K562 (cell line): ENCODE results near the gene SAE1. TPM values are rescaled to one million over a fixed set of nuclear protein-coding genes. Genes with fewer than 3 reads are reported as not detected.

Experiments used
- C11orf30 ChIP-seq: fragments of 450-650 bp; IDR thresholded peaks from 2 replicates; pipeline ENCODE4 v1.6.1; 2016; ENCODE audit warnings: low read depth, mild to moderate bottlenecking
- E2F8 ChIP-seq: fragments of 450-650 bp; IDR thresholded peaks from 2 replicates; pipeline ENCODE4 v1.7.1; 2018; ENCODE audit warnings: mild to moderate bottlenecking, low read depth; ENCODE audit not compliant: partially characterized antibody
- GABPB1 ChIP-seq: sonication (generic); formaldehyde crosslinking; IDR thresholded peaks from 2 replicates; pipeline ENCODE4 v1.8.0; 2022; ENCODE audit warnings: mild to moderate bottlenecking, missing genetic modification reagents
- HLTF ChIP-seq: fragments of 450-650 bp; IDR thresholded peaks from 2 replicates; pipeline ENCODE4 v1.6.1; 2016
- MAFF ChIP-seq: IDR thresholded peaks from 2 replicates; pipeline ENCODE4 v1.6.1; 2012; ENCODE audit warnings: low read length, improper control_type of control experiment
- MEIS2 ChIP-seq: fragments of 450-650 bp; IDR thresholded peaks from 2 replicates; pipeline ENCODE4 v1.6.1; 2014; ENCODE audit warnings: mild to moderate bottlenecking; ENCODE audit not compliant: partially characterized antibody
- NFE2L1 ChIP-seq: fragments of 450-650 bp; IDR thresholded peaks from 2 replicates; pipeline ENCODE4 v1.6.1; 2016; ENCODE audit warnings: missing genetic modification characterization, low read depth, mild to moderate bottlenecking, missing compliant biosample characterization, moderate library complexity, borderline replicate concordance
- PML ChIP-seq: IDR thresholded peaks from 2 replicates; pipeline ENCODE4 v1.6.1; 2012; ENCODE audit warnings: low read length, inconsistent platforms
- RREB1 ChIP-seq: fragments of 250-450 bp; sonication (Bioruptor Pico); IDR thresholded peaks from 2 replicates; pipeline ENCODE4 v1.4.0; 2020
- STAT5A ChIP-seq: IDR thresholded peaks from 2 replicates; pipeline ENCODE4 v1.6.1; 2012; ENCODE audit warnings: low read length, inconsistent platforms, borderline replicate concordance
- ZMIZ1 ChIP-seq, 2 experiments: fragments of 150-350 bp in 1 of 2; IDR thresholded peaks; 2 replicates each; pipeline ENCODE4 v1.6.1; 2012 to 2016; ENCODE audit warnings: low read depth in 2 of 2, low read length in 2 of 2, mild to moderate bottlenecking in 1 of 2, moderate library complexity in 1 of 2
- polyA plus RNA-seq, 8 experiments: library from polyadenylated mRNA; depleted of rRNA in 4 of 8; stranded (reverse) in 5 of 8; unstranded in 3 of 8; fragments of >200 nt; fragmentation: Nextera tagmentation in 2 of 8; fragmentation: Illumina TruSeq in 1 of 8; extraction: Ambion mirVana in 2 of 8; extraction: Trizol in 1 of 8; gene quantifications; 2 replicates each; pipeline versions ENCODE4 v1.2.1 to v1.2.3, GENCODE V29; 2011 to 2014; ENCODE audit warnings: inconsistent platforms in 1 of 8, missing spikeins in 1 of 8
- total RNA-seq, 7 experiments: library from RNA; depleted of rRNA in 6 of 7; stranded (reverse); fragments of >200 nt in 6 of 7; fragmentation: Illumina TruSeq in 2 of 7; extraction: Trizol in 2 of 7; gene quantifications; 2 replicates each; pipeline versions ENCODE4 v1.2.1 to v1.2.3, GENCODE V29; 2011 to 2021; ENCODE audit warnings: low replicate concordance in 1 of 7
- TF ChIP-seq, protein P1 (sequence below): sonication (generic); formaldehyde crosslinking; IDR thresholded peaks from 2 replicates; pipeline ENCODE4 v1.8.1; 2023; ENCODE audit warnings: mild to moderate bottlenecking, missing genetic modification reagents

SAE1 gene
- total and polyA plus RNA-seq, 9 of the 15 experiments (the other 6 are each of a cell fraction or from before 2014, with no cell fraction given) = 82.8 to 299 (median 217) TPM

DNA sequence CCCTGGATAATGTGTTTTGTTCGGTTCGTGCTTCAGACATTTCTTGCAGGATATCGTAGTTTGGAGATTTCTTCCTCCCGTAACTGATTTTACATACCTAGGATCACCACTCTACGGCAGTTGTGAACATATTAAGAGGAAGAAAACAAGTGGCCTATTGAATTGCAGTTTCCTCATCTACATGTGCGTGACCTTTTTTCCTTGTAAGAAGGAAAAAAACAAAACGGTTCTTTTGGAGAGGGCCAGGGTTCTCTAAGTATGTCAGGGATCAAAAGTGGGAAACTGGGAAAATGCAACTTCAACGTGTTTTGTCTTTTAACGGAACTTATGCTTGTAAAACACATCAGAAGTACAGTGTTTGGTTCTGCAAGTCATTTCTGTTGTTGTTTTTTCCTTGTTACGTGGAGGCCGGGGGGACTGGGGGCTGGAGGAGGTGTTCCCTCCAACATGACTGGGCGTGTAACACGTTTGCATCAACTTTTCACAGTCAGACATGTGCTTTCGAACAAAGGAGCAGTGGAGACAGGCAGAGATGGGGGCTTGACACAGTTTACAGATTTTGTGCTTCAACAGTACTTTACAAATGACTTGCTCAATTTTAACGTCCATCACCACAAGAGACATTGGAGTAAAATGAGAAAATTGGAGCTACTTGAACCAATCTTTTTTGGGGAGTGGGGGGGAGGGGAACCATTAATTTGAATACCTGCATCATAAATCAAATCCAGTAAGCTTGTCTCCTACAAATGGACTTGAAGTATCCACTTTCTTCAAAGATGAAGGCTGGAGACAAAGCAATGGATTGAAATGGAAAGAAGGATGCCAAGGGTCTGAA lies 20.9 kb upstream of the SAE1 start (continued):
- TF ChIP-seq STAT5A = no peak
- peak; percentile 89 for TF ChIP-seq MEIS2
- 0 out of 2 replicates have a peak, but pooled peaks have one; percentile 51 for TF ChIP-seq GABPB1
- peak; percentile 95 for TF ChIP-seq C11orf30
- TF ChIP-seq, protein P1, sequence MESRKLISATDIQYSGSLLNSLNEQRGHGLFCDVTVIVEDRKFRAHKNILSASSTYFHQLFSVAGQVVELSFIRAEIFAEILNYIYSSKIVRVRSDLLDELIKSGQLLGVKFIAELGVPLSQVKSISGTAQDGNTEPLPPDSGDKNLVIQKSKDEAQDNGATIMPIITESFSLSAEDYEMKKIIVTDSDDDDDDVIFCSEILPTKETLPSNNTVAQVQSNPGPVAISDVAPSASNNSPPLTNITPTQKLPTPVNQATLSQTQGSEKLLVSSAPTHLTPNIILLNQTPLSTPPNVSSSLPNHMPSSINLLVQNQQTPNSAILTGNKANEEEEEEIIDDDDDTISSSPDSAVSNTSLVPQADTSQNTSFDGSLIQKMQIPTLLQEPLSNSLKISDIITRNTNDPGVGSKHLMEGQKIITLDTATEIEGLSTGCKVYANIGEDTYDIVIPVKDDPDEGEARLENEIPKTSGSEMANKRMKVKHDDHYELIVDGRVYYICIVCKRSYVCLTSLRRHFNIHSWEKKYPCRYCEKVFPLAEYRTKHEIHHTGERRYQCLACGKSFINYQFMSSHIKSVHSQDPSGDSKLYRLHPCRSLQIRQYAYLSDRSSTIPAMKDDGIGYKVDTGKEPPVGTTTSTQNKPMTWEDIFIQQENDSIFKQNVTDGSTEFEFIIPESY (CRISPR knock-in tag) = 0 out of 2 replicates have a peak, but pooled peaks have one; percentile 24
- TF ChIP-seq PML = peak; percentile 53
- TF ChIP-seq MAFF = peak; percentile 75
- no peak for TF ChIP-seq E2F8
- peak in 1 of 2 experiments; percentile 72; a peak in 2 of 4 replicates for TF ChIP-seq ZMIZ1 (IDR thresholded peaks at IDR 0.05; ENCODE audit: low read depth in 2 of 2, low read length in 2 of 2)
- TF ChIP-seq HLTF = no peak; the same call in 1 of the 2 replicates
- TF ChIP-seq RREB1 (CRISPR knock-in tag) = no peak
- TF ChIP-seq NFE2L1 (tag) = peak; percentile 21; the same call in 1 of the 2 replicates
